SK-N-SH (cell line): ENCODE measurements around the gene COL12A1. TPM values are rescaled to one million over a fixed set of nuclear protein-coding genes. Genes with fewer than 3 reads are reported as not detected.

Experiments
- CTCF ChIA-PET: fragments of 300-600, 350-600 bp; formaldehyde crosslinking; extraction: SDS; loops from one replicate; lab custom pipeline; 2021; lab: Yijun Ruan, JAX
- POLR2A ChIA-PET: fragments of 350-600 bp; sonication (Branson Sonifier 250); formaldehyde crosslinking; extraction: SDS; loops from one replicate; lab custom pipeline; 2020; ENCODE audit warnings: antibody characterized with exemption, inconsistent platforms; lab: Yijun Ruan, JAX
- DNase-seq: peaks from one replicate; pipeline ENCODE4 v3.0.0; 2012
- H2AFZ ChIP-seq: fragments of 200-600 bp; sonication (generic); 2 replicates; pipeline ENCODE4 v1.8.1; 2016; ENCODE audit warnings: antibody characterized with exemption, mild to moderate bottlenecking, low read depth
- H3F3A ChIP-seq: fragments of 200-600 bp; sonication (generic); replicated peaks from 2 replicates; pipeline ENCODE3; 2016; ENCODE audit warnings: antibody characterized with exemption, mild to moderate bottlenecking; ENCODE audit not compliant: insufficient read depth
- H3K27ac ChIP-seq, 2 experiments: fragments of 200-500 bp in 1 of 2; fragments of 200-600 bp in 1 of 2; sonication (Bioruptor generic) in 1 of 2; sonication (generic), shearing (Covaris generic) in 1 of 2; 2 replicates each; pipeline versions ENCODE4 v1.5.1 to v1.6.1; 2014 to 2016; ENCODE audit warnings: low read depth in 2 of 2, inconsistent platforms in 1 of 2, low read length in 1 of 2, mild to moderate bottlenecking in 1 of 2, mixed read lengths in 1 of 2
- H3K27me3 ChIP-seq: fragments of 200-600 bp; sonication (generic), shearing (Covaris generic); 2 replicates; pipeline ENCODE4 v1.6.1; 2016; ENCODE audit warnings: mixed run types; ENCODE audit not compliant: insufficient read depth
- H3K36me3 ChIP-seq, 2 experiments: fragments of 200-500 bp in 1 of 2; fragments of 200-600 bp in 1 of 2; sonication (Bioruptor generic) in 1 of 2; sonication (generic) in 1 of 2; replicated peaks in 1 of 2; 2 replicates each; pipeline versions ENCODE3 to v1.5.1; 2014 to 2016; ENCODE audit warnings: low read length in 1 of 2, mild to moderate bottlenecking in 1 of 2; ENCODE audit not compliant: insufficient read depth in 2 of 2, control insufficient read depth in 1 of 2
- H3K4me1 ChIP-seq, 2 experiments: fragments of 200-500 bp in 1 of 2; fragments of 200-600 bp in 1 of 2; sonication (Bioruptor generic) in 1 of 2; sonication (generic), shearing (Covaris generic) in 1 of 2; 2 replicates each; pipeline versions ENCODE4 v1.5.1 to v1.6.1; 2014 to 2016; ENCODE audit warnings: low read depth in 1 of 2, low read length in 1 of 2, mixed run types in 1 of 2; ENCODE audit not compliant: insufficient read depth in 2 of 2, control insufficient read depth in 1 of 2
- H3K4me2 ChIP-seq: fragments of 200-600 bp; sonication (generic), shearing (Covaris generic); 2 replicates; pipeline ENCODE4 v1.6.1; 2017; ENCODE audit warnings: mixed run types
- H3K4me3 ChIP-seq, 2 experiments: fragments of 200-500 bp in 1 of 2; fragments of 200-600 bp in 1 of 2; sonication (Bioruptor generic) in 1 of 2; sonication (generic), shearing (Covaris generic) in 1 of 2; 2 replicates each; pipeline versions ENCODE4 v1.5.1 to v1.8.1; 2014 to 2016; ENCODE audit warnings: low read depth in 2 of 2, inconsistent platforms in 1 of 2, low read length in 1 of 2, mild to moderate bottlenecking in 1 of 2, mixed read lengths in 1 of 2, moderate library complexity in 1 of 2
- H3K79me2 ChIP-seq: fragments of 200-600 bp; sonication (generic); 2 replicates; pipeline ENCODE4 v1.8.1; 2017; ENCODE audit warnings: mild to moderate bottlenecking; ENCODE audit not compliant: insufficient read depth
- H3K9ac ChIP-seq: fragments of 200-600 bp; sonication (generic); 2 replicates; pipeline ENCODE4 v1.6.1; 2017; ENCODE audit warnings: mixed run types
- H3K9me2 ChIP-seq: fragments of 200-600 bp; sonication (generic); 2 replicates; pipeline ENCODE4 v1.6.1; 2017; ENCODE audit warnings: mixed run types
- H3K9me3 ChIP-seq: fragments of 200-600 bp; sonication (generic); 2 replicates; pipeline ENCODE4 v1.6.1; 2017; ENCODE audit warnings: mixed run types, mild to moderate bottlenecking, moderate library complexity
- H4K20me1 ChIP-seq: fragments of 200-600 bp; sonication (generic); 2 replicates; pipeline ENCODE4 v1.6.1; 2017; ENCODE audit warnings: mild to moderate bottlenecking, mixed run types; ENCODE audit not compliant: insufficient read depth
- CHD2 ChIP-seq: fragments of 150-350 bp; IDR thresholded peaks from 2 replicates; pipeline ENCODE4 v1.6.1; 2018; ENCODE audit warnings: low read length; ENCODE audit not compliant: partially characterized antibody
- ELF1 ChIP-seq: IDR thresholded peaks from 2 replicates; pipeline ENCODE4 v1.4.0; 2012
- EP300 ChIP-seq, 2 experiments: IDR thresholded peaks; 2 replicates each; pipeline versions ENCODE4 v1.4.0 to v1.6.1; 2012; ENCODE audit warnings: borderline replicate concordance in 1 of 2, low read depth in 1 of 2, low read length in 1 of 2
- FOSL2 ChIP-seq: IDR thresholded peaks from 2 replicates; pipeline ENCODE4 v1.4.0; 2012; ENCODE audit warnings: low read depth, mild to moderate bottlenecking, moderate library complexity, borderline replicate concordance
- FOXJ3 ChIP-seq: sonication (generic); formaldehyde crosslinking; IDR thresholded peaks from 2 replicates; pipeline ENCODE4 v1.5.1; 2020; ENCODE audit warnings: mild to moderate bottlenecking, missing genetic modification reagents
- GABPA ChIP-seq: IDR thresholded peaks from 2 replicates; pipeline ENCODE4 v1.4.0; 2012; ENCODE audit warnings: low read depth, mild to moderate bottlenecking
- GATA2 ChIP-seq: sonication (generic); formaldehyde crosslinking; IDR thresholded peaks from 2 replicates; pipeline ENCODE4 v1.5.0; 2020; ENCODE audit warnings: mild to moderate bottlenecking, missing genetic modification reagents
- JUND ChIP-seq: IDR thresholded peaks from 2 replicates; pipeline ENCODE4 v1.4.0; 2012
- MEF2A ChIP-seq: IDR thresholded peaks from 2 replicates; pipeline ENCODE4 v1.4.0; 2012; ENCODE audit warnings: low read depth, borderline replicate concordance
- NFIC ChIP-seq: IDR thresholded peaks from 2 replicates; pipeline ENCODE4 v1.4.0; 2012; ENCODE audit warnings: borderline replicate concordance
- POLR2AphosphoS5 ChIP-seq: IDR thresholded peaks from 2 replicates; pipeline ENCODE4 v1.6.1; 2012; ENCODE audit warnings: low read depth, low read length
- RAD21 ChIP-seq: IDR thresholded peaks from 2 replicates; pipeline ENCODE4 v1.6.1; 2012; ENCODE audit warnings: mild to moderate bottlenecking, low read length
- USF1 ChIP-seq: IDR thresholded peaks from 2 replicates; pipeline ENCODE4 v1.4.0; 2012; ENCODE audit warnings: low read depth, borderline replicate concordance
- YY1 ChIP-seq: IDR thresholded peaks from 2 replicates; pipeline ENCODE4 v1.4.0; 2012; ENCODE audit warnings: low read depth, mild to moderate bottlenecking
- ZBTB33 ChIP-seq: IDR thresholded peaks from 2 replicates; pipeline ENCODE4 v1.4.0; 2012; ENCODE audit warnings: low read depth, borderline replicate concordance
- polyA plus RNA-seq, 3 experiments: library from polyadenylated mRNA; depleted of rRNA; stranded (reverse); fragments of >200 nt; gene quantifications; 2 replicates each; pipeline ENCODE4 v1.2.3, GENCODE V29; 2012
- TF ChIP-seq, protein P1 (sequence below): fragments of 150-350 bp; IDR thresholded peaks from 2 replicates; pipeline ENCODE4 v1.6.1; 2016; ENCODE audit warnings: mild to moderate bottlenecking, low read depth, low read length
- TF ChIP-seq, protein P2 (sequence below): fragments of 200-600 bp; sonication (generic); IDR thresholded peaks from 2 replicates; pipeline ENCODE4 v1.6.1; 2017; ENCODE audit warnings: antibody characterized with exemption, mild to moderate bottlenecking, moderate library complexity
- TF ChIP-seq, protein P3 (sequence below): IDR thresholded peaks from 2 replicates; pipeline ENCODE4 v1.6.1; 2012; ENCODE audit warnings: mild to moderate bottlenecking, low read depth, low read length, moderate library complexity

COL12A1 gene
- polyA plus RNA-seq, 1 of the 3 experiments (the other 2 are of a cell fraction), result 0.03 TPM

- no peak for TF ChIP-seq GATA2 (CRISPR knock-in tag)
- no peak for TF ChIP-seq MEF2A
Observed at GRCh38 chr6:75114806-75115205, 91.0 kb downstream of the COL12A1 start (continued).

DNA sequence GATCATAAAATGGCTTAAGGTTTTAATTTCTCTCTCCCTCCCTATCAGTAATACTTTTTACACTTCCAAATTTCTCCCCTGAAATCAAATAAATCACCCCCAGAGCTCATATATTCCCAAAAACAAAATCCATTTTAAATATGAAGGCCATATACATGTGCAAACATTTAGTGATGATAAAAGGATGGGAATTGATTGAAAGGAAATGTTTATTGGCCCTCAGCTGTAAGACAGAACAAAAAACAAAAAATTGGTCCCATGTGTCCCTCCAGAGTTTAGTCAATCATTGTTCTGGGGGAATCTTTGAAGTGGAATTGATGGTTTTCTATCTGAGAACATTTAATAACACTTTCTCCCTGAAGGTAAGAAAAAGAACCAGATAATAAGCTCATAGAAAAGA is 91.7 kb downstream of the COL12A1 start:
- CTCF ChIA-PET, result no interaction called here
- Histone ChIP-seq H4K20me1 (no peaks in the 10 kb centered on the region), H3K4me3 (no peak overlapping the region), H3K9me2 (no peaks in the 10 kb centered on the region), H3K9me3 (no peaks in the 10 kb centered on the region), H3K9ac (no peak overlapping the region), H3K27ac (no peak overlapping the region), H3K36me3 (no peaks in the 10 kb centered on the region), H3K27me3 (peaks cover 5% of the 10 kb centered on the region; the same call in 1 of the 2 replicates), H3F3A (no peaks in the 10 kb centered on the region), H3K79me2 (no peaks in the 10 kb centered on the region), H2AFZ (no peak overlapping the region), H3K4me2 (no peak overlapping the region), H3K4me1 (no peaks in the 10 kb centered on the region)
- POLR2A ChIA-PET, result no interaction called here
- TF ChIP-seq GABPA (no peak), USF1 (no peak), POLR2AphosphoS5 (no peak), ELF1 (no peak), CHD2 (no peak), FOXJ3 (no peak), YY1 (no peak), NFIC (no peak), JUND (no peak), EP300 (IDR thresholded peaks at IDR 0.05; ENCODE audit: borderline replicate concordance in 1 of 2, low read depth in 1 of 2, low read length in 1 of 2) (no peak), FOSL2 (no peak), RAD21 (no peak), ZBTB33 (no peak)
- TF ChIP-seq, protein P1, sequence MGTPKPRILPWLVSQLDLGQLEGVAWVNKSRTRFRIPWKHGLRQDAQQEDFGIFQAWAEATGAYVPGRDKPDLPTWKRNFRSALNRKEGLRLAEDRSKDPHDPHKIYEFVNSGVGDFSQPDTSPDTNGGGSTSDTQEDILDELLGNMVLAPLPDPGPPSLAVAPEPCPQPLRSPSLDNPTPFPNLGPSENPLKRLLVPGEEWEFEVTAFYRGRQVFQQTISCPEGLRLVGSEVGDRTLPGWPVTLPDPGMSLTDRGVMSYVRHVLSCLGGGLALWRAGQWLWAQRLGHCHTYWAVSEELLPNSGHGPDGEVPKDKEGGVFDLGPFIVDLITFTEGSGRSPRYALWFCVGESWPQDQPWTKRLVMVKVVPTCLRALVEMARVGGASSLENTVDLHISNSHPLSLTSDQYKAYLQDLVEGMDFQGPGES, result no peak
- TF ChIP-seq, protein P2, sequence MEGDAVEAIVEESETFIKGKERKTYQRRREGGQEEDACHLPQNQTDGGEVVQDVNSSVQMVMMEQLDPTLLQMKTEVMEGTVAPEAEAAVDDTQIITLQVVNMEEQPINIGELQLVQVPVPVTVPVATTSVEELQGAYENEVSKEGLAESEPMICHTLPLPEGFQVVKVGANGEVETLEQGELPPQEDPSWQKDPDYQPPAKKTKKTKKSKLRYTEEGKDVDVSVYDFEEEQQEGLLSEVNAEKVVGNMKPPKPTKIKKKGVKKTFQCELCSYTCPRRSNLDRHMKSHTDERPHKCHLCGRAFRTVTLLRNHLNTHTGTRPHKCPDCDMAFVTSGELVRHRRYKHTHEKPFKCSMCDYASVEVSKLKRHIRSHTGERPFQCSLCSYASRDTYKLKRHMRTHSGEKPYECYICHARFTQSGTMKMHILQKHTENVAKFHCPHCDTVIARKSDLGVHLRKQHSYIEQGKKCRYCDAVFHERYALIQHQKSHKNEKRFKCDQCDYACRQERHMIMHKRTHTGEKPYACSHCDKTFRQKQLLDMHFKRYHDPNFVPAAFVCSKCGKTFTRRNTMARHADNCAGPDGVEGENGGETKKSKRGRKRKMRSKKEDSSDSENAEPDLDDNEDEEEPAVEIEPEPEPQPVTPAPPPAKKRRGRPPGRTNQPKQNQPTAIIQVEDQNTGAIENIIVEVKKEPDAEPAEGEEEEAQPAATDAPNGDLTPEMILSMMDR, result no peak
- TF ChIP-seq, protein P3, sequence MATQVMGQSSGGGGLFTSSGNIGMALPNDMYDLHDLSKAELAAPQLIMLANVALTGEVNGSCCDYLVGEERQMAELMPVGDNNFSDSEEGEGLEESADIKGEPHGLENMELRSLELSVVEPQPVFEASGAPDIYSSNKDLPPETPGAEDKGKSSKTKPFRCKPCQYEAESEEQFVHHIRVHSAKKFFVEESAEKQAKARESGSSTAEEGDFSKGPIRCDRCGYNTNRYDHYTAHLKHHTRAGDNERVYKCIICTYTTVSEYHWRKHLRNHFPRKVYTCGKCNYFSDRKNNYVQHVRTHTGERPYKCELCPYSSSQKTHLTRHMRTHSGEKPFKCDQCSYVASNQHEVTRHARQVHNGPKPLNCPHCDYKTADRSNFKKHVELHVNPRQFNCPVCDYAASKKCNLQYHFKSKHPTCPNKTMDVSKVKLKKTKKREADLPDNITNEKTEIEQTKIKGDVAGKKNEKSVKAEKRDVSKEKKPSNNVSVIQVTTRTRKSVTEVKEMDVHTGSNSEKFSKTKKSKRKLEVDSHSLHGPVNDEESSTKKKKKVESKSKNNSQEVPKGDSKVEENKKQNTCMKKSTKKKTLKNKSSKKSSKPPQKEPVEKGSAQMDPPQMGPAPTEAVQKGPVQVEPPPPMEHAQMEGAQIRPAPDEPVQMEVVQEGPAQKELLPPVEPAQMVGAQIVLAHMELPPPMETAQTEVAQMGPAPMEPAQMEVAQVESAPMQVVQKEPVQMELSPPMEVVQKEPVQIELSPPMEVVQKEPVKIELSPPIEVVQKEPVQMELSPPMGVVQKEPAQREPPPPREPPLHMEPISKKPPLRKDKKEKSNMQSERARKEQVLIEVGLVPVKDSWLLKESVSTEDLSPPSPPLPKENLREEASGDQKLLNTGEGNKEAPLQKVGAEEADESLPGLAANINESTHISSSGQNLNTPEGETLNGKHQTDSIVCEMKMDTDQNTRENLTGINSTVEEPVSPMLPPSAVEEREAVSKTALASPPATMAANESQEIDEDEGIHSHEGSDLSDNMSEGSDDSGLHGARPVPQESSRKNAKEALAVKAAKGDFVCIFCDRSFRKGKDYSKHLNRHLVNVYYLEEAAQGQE, result no peak
- no peak for DNase-seq
